Mesendoderm (in vitro differentiated cells): ENCODE results near the gene FSTL4.

Experiments used
- DNase-seq: peaks from one replicate; pipeline ENCODE4 v3.0.0; 2013
- H2AK5ac ChIP-seq: 2 replicates; pipeline ENCODE4 v1.6.1; 2013; ENCODE audit warnings: low read length, inconsistent platforms
- H2BK120ac ChIP-seq: 2 replicates; pipeline ENCODE4 v1.6.1; 2013; ENCODE audit warnings: low read depth, mild to moderate bottlenecking, low read length, moderate library complexity, mixed read lengths
- H2BK15ac ChIP-seq: replicated peaks from 2 replicates; pipeline ENCODE4 v1.6.1; 2013; ENCODE audit warnings: low read depth, mild to moderate bottlenecking, moderate library complexity
- H2BK5ac ChIP-seq: 2 replicates; pipeline ENCODE4 v1.6.1; 2013; ENCODE audit warnings: low read length, inconsistent platforms
- H3K18ac ChIP-seq: 2 replicates; pipeline ENCODE4 v1.6.1; 2013; ENCODE audit warnings: mild to moderate bottlenecking, low read length, mixed read lengths
- H3K23ac ChIP-seq: one replicate; pipeline ENCODE4 v1.6.1; 2013; ENCODE audit warnings: low read length
- H3K27ac ChIP-seq: 2 replicates; pipeline ENCODE4 v1.5.1; 2013; ENCODE audit warnings: low read depth, mild to moderate bottlenecking, inconsistent platforms, low read length, moderate library complexity
- H3K27me3 ChIP-seq: 2 replicates; pipeline ENCODE4 v1.6.1; 2013; ENCODE audit warnings: low read length, control low read depth, mild to moderate bottlenecking, inconsistent platforms; ENCODE audit not compliant: insufficient read depth, poor library complexity
- H3K36me3 ChIP-seq: 2 replicates; pipeline ENCODE4 v1.6.1; 2013; ENCODE audit warnings: low read length, inconsistent platforms; ENCODE audit not compliant: control insufficient read depth, insufficient read depth
- H3K4ac ChIP-seq: one replicate; pipeline ENCODE4 v1.6.1; 2013; ENCODE audit warnings: low read depth, mild to moderate bottlenecking, low read length, moderate library complexity
- H3K4me1 ChIP-seq: 2 replicates; pipeline ENCODE4 v1.6.1; 2013; ENCODE audit warnings: low read depth, low read length, inconsistent platforms; ENCODE audit not compliant: control insufficient read depth
- H3K4me2 ChIP-seq: 2 replicates; pipeline ENCODE4 v1.6.1; 2013; ENCODE audit warnings: low read length
- H3K4me3 ChIP-seq: 2 replicates; pipeline ENCODE4 v1.5.1; 2013; ENCODE audit warnings: mild to moderate bottlenecking, low read length
- H3K56ac ChIP-seq: one replicate; pipeline ENCODE4 v1.6.1; 2013; ENCODE audit warnings: low read length
- H3K79me1 ChIP-seq: 2 replicates; pipeline ENCODE4 v1.6.1; 2013; ENCODE audit warnings: low read length, inconsistent platforms
- H3K79me2 ChIP-seq: 2 replicates; pipeline ENCODE4 v1.6.1; 2013; ENCODE audit warnings: mild to moderate bottlenecking, low read length; ENCODE audit not compliant: control insufficient read depth, insufficient read depth
- H3K9ac ChIP-seq: 2 replicates; pipeline ENCODE4 v1.6.1; 2013; ENCODE audit warnings: low read length, inconsistent platforms
- H4K5ac ChIP-seq: one replicate; pipeline ENCODE4 v1.6.1; 2013; ENCODE audit warnings: low read length
- H4K8ac ChIP-seq: one replicate; pipeline ENCODE4 v1.6.1; 2013; ENCODE audit warnings: low read depth, mild to moderate bottlenecking, control low read depth, low read length, moderate library complexity
- WGBS: extraction: QIAGEN DNeasy Blood & Tissue Kit; methylation state at CpG from one replicate; pipeline ENCODE4 v1.1.7; 2013; ENCODE audit warnings: low lambda C conversion rate, missing lambda C conversion rate; ENCODE audit not compliant: insufficient coverage; ENCODE audit errors: extremely low coverage; 5-methylcytosine and 5-hydroxymethylcytosine counted together

FSTL4 gene

GRCh38 chr5:133341915-133342710, 270.2 kb downstream of the FSTL4 start:
- Histone ChIP-seq H3K79me2 (no peaks in the 10 kb centered on the region), H3K4me2 (no peak overlapping the region), H3K9ac (no peak overlapping the region), H2AK5ac (no peak overlapping the region), H3K79me1 (no peaks in the 10 kb centered on the region), H2BK120ac (no peak overlapping the region), H2BK5ac (no peak overlapping the region), H3K27me3 (no peaks in the 10 kb centered on the region), H3K23ac (no peak overlapping the region), H3K36me3 (no peaks in the 10 kb centered on the region), H3K18ac (no peak overlapping the region), H3K4me3 (no peak overlapping the region), H2BK15ac (no peak overlapping the region), H4K5ac (no peak overlapping the region), H3K4ac (no peak overlapping the region), H3K4me1 (peaks cover 1% of the 10 kb centered on the region), H3K56ac (no peak overlapping the region), H3K27ac (no peak overlapping the region), H4K8ac (no peak overlapping the region)
- no CpG with 5 or more reads among the region's 8 CpGs for WGBS
- peak; percentile 62 for DNase-seq

GRCh38 chr5:133341296-133341695, 271.0 kb downstream of the FSTL4 start:
- Histone ChIP-seq H3K4me2 (no peak overlapping the region), H3K56ac (no peak overlapping the region), H3K9ac (no peak overlapping the region), H2BK5ac (no peak overlapping the region), H3K4me1 (peaks cover 1% of the 10 kb centered on the region), H3K23ac (peak overlapping the region; percentile 80), H3K27me3 (no peaks in the 10 kb centered on the region), H4K5ac (no peak overlapping the region), H3K4ac (no peak overlapping the region), H2AK5ac (no peak overlapping the region), H4K8ac (no peak overlapping the region), H3K4me3 (no peak overlapping the region), H2BK120ac (no peak overlapping the region), H3K79me2 (no peaks in the 10 kb centered on the region), H3K27ac (no peak overlapping the region), H3K18ac (no peak overlapping the region), H3K36me3 (no peaks in the 10 kb centered on the region), H3K79me1 (no peaks in the 10 kb centered on the region), H2BK15ac (no peak overlapping the region)
- no peak for DNase-seq
- no CpG with 5 or more reads among the region's 6 CpGs for WGBS

- DNase-seq, result no peak
- Histone ChIP-seq H2BK15ac (no peak overlapping the region), H4K8ac (no peak overlapping the region), H2BK5ac (no peak overlapping the region), H3K23ac (no peak overlapping the region), H3K56ac (no peak overlapping the region), H4K5ac (no peak overlapping the region), H3K27me3 (no peaks in the 10 kb centered on the region), H3K27ac (no peak overlapping the region), H3K36me3 (no peaks in the 10 kb centered on the region), H3K79me2 (no peaks in the 10 kb centered on the region), H3K9ac (no peak overlapping the region), H2BK120ac (no peak overlapping the region), H3K4me2 (no peak overlapping the region), H3K18ac (no peak overlapping the region), H3K4me3 (no peak overlapping the region), H3K79me1 (no peaks in the 10 kb centered on the region), H3K4me1 (peaks cover 1% of the 10 kb centered on the region), H3K4ac (no peak overlapping the region), H2AK5ac (no peak overlapping the region)
- WGBS, result no CpG with 5 or more reads among the region's 8 CpGs
These were observed 271.5 kb downstream of the FSTL4 start for GRCh38 chr5:133340822-133341221.

- Histone ChIP-seq H3K9ac (no peak overlapping the region), H3K23ac (no peak overlapping the region), H3K4me3 (no peak overlapping the region), H3K27me3 (no peaks in the 10 kb centered on the region), H4K5ac (no peak overlapping the region), H3K4me2 (no peak overlapping the region), H3K4ac (no peak overlapping the region), H3K79me2 (no peaks in the 10 kb centered on the region), H3K27ac (no peak overlapping the region), H3K18ac (no peak overlapping the region), H3K56ac (no peak overlapping the region), H4K8ac (no peak overlapping the region), H3K4me1 (peaks cover 1% of the 10 kb centered on the region), H3K79me1 (no peaks in the 10 kb centered on the region), H2BK120ac (no peak overlapping the region), H3K36me3 (no peaks in the 10 kb centered on the region), H2AK5ac (no peak overlapping the region), H2BK5ac (no peak overlapping the region), H2BK15ac (no peak overlapping the region)
- DNase-seq, result no peak
- whole genome bisulfite sequencing, result no CpG with 5 or more reads among the region's 6 CpGs
These were observed 272.2 kb downstream of the FSTL4 start for GRCh38 chr5:133340002-133340755.

- WGBS, result no CpG with 5 or more reads among the region's 15 CpGs
These were observed 273.6 kb downstream of the FSTL4 start for GRCh38 chr5:133338504-133339355.

More at GRCh38 chr5:133338504-133339355, 273.6 kb downstream of the FSTL4 start:
- no peak overlapping the region for H2AK5ac ChIP-seq
- no peak overlapping the region for H3K4me2 ChIP-seq
- no peaks in the 10 kb centered on the region for H3K27me3 ChIP-seq
- no peak overlapping the region for H2BK15ac ChIP-seq
- H3K4me3 ChIP-seq, result no peak overlapping the region
- no peak overlapping the region for H3K9ac ChIP-seq
- H3K4me1 ChIP-seq, result peaks cover 1% of the 10 kb centered on the region
- H2BK5ac ChIP-seq, result no peak overlapping the region
- no peak overlapping the region for H4K8ac ChIP-seq
- H3K56ac ChIP-seq, result no peak overlapping the region
- H3K36me3 ChIP-seq, result no peaks in the 10 kb centered on the region
- no peaks in the 10 kb centered on the region for H3K79me2 ChIP-seq
- DNase-seq, result no peak
- no peak overlapping the region for H4K5ac ChIP-seq
- no peak overlapping the region for H3K18ac ChIP-seq
- no peak overlapping the region for H3K4ac ChIP-seq
- no peaks in the 10 kb centered on the region for H3K79me1 ChIP-seq
- H3K23ac ChIP-seq, result no peak overlapping the region
- H3K27ac ChIP-seq, result no peak overlapping the region
- H2BK120ac ChIP-seq, result no peak overlapping the region
